HepG2 (cell line): ENCODE measurements around the gene ATP9B. TPM values are rescaled to one million over a fixed set of nuclear protein-coding genes. Genes with fewer than 3 reads are reported as not detected.
A peak's percentile ranks its signal among the peaks of the same experiment; 100 is the strongest.

Experiments used
- ATAC-seq: fragments of 200-7000 bp; cut with Tn5 transposase; 3 replicates; pipeline ENCODE4 v1.9.1; 2020; ENCODE audit warnings: mild to moderate bottlenecking, moderate library complexity
- BruUV-seq: library from RNA; stranded (reverse); fragments of 400-500 nt; replicated peaks from 2 replicates; lab custom pipeline; 2021; lab: Mats Ljungman, UMichigan
- CTCF ChIA-PET: fragments of 300-600 bp; formaldehyde crosslinking; extraction: SDS; loops from one replicate; lab custom pipeline; 2021; ENCODE audit warnings: low total read pairs, inconsistent platforms, low intra/inter-chr PET ratio; lab: Yijun Ruan, JAX
- POLR2A ChIA-PET: fragments of 350-600 bp; sonication (Branson Sonifier 250); formaldehyde crosslinking; loops from one replicate; lab custom pipeline; 2020; ENCODE audit warnings: antibody characterized with exemption, inconsistent platforms; lab: Yijun Ruan, JAX
- DNase-seq: peaks from one replicate; pipeline ENCODE4 v3.0.0-alpha.2; 2015; ENCODE audit warnings: low spot score
- FAIRE-seq: peaks from 3 replicates; lab custom pipeline; 2011; peaks lifted over from hg19 to GRCh38; lab: Jason Lieb, UNC
- H2AFZ ChIP-seq: one replicate; pipeline ENCODE4 v1.6.1; 2011; ENCODE audit warnings: low read length, inconsistent platforms
- H3K27ac ChIP-seq: fragments of 300-600 bp; 3 replicates; pipeline ENCODE4 v1.8.0; 2011; ENCODE audit warnings: mixed run types, mild to moderate bottlenecking, mixed read lengths, low read length, inconsistent platforms; ENCODE audit not compliant: insufficient read depth; ENCODE audit errors: extremely low read length
- H3K27me3 ChIP-seq, 2 experiments: fragments of 200-600 bp in 1 of 2; 2 replicates in 1 of 2; 3 replicates in 1 of 2; pipeline versions ENCODE4 v1.6.0 to v1.8.0; 2011; ENCODE audit warnings: low read length in 2 of 2, mild to moderate bottlenecking in 2 of 2, moderate library complexity in 2 of 2, inconsistent platforms in 1 of 2; ENCODE audit not compliant: insufficient read depth in 2 of 2, control insufficient read depth in 1 of 2
- H3K36me3 ChIP-seq, 2 experiments: fragments of 200-600 bp in 1 of 2; replicated peaks in 1 of 2; 2 replicates in 1 of 2; 3 replicates in 1 of 2; pipeline versions ENCODE4 v1.5.1 to v1.8.0; 2011; ENCODE audit warnings: low read length in 2 of 2, inconsistent platforms in 1 of 2; ENCODE audit not compliant: insufficient read depth in 2 of 2, control insufficient read depth in 1 of 2
- H3K4me1 ChIP-seq: 2 replicates; pipeline ENCODE4 v1.5.1; 2012; ENCODE audit warnings: low read length, inconsistent platforms; ENCODE audit not compliant: insufficient read depth
- H3K4me2 ChIP-seq: 2 replicates; pipeline ENCODE4 v1.6.0; 2011; ENCODE audit warnings: low read depth, low read length, inconsistent platforms
- H3K4me3 ChIP-seq, 3 experiments: fragments of 200-600 bp in 1 of 3; sonication (generic), shearing (Covaris generic) in 1 of 3; replicated peaks in 1 of 3; 2 replicates each; pipeline ENCODE4 v1.5.1; 2011 to 2016; ENCODE audit warnings: low read length in 3 of 3, inconsistent platforms in 2 of 3, low read depth in 2 of 3, mild to moderate bottlenecking in 2 of 3, control low read depth in 1 of 3, mixed read lengths in 1 of 3; ENCODE audit not compliant: insufficient read depth in 1 of 3
- H3K79me2 ChIP-seq: one replicate; pipeline ENCODE4 v1.6.1; 2011; ENCODE audit warnings: low read length, inconsistent platforms; ENCODE audit not compliant: insufficient read depth
- H3K9ac ChIP-seq: 2 replicates; pipeline ENCODE4 v1.6.0; 2011; ENCODE audit warnings: mild to moderate bottlenecking, low read depth, low read length, inconsistent platforms; ENCODE audit not compliant: insufficient read depth
- H3K9me3 ChIP-seq: 2 replicates; pipeline ENCODE4 v1.5.1; 2012; ENCODE audit warnings: mild to moderate bottlenecking, low read length
- H4K20me1 ChIP-seq: 2 replicates; pipeline ENCODE4 v1.6.0; 2011; ENCODE audit warnings: inconsistent platforms, mild to moderate bottlenecking, low read length, moderate library complexity; ENCODE audit not compliant: insufficient read depth
- HOXA9 ChIP-seq: sonication (generic); formaldehyde crosslinking; IDR thresholded peaks from 2 replicates; pipeline ENCODE4 v1.8.1; 2022; ENCODE audit warnings: missing genetic modification reagents, mild to moderate bottlenecking, moderate library complexity, borderline replicate concordance
- RARA ChIP-seq: IDR thresholded peaks from 2 replicates; pipeline ENCODE4 v1.6.1; 2016; ENCODE audit warnings: missing genetic modification reagents, missing compliant biosample characterization
- TGIF2 ChIP-seq: IDR thresholded peaks from 2 replicates; pipeline ENCODE4 v1.6.1; 2016; ENCODE audit warnings: control low read depth, missing compliant biosample characterization
- ZKSCAN1 ChIP-seq: fragments of 150-350 bp; IDR thresholded peaks from 2 replicates; pipeline ENCODE4 v1.6.1; 2014; ENCODE audit warnings: low read length
- ZNF484 ChIP-seq: sonication (generic); formaldehyde crosslinking; IDR thresholded peaks from 2 replicates; pipeline ENCODE4 v1.5.1; 2020; ENCODE audit warnings: mild to moderate bottlenecking, low read depth, missing genetic modification reagents, borderline replicate concordance
- ZSCAN22 ChIP-seq: sonication (generic); formaldehyde crosslinking; IDR thresholded peaks from 2 replicates; pipeline ENCODE4 v1.4.0; 2020; ENCODE audit warnings: mild to moderate bottlenecking, missing genetic modification reagents
- WGBS: methylation state at CpG from one replicate; pipeline ENCODE4 v1.1.6; 2017; ENCODE audit warnings: low lambda C conversion rate; 5-methylcytosine and 5-hydroxymethylcytosine counted together
- in situ Hi-C: cut with HindIII; loops from 2 replicates; pipeline ENCODE4 v1.10.0; 2017; ENCODE audit warnings: low pct_unique_long_range_greater_than_20kb; ENCODE audit not compliant: extremely low pct_ligation_motif_present
- intact Hi-C: fragments of 100-400 bp; cut with micrococcal nuclease; formaldehyde crosslinking; loops from one replicate; pipeline ENCODE4 v1.10.0; 2022; ENCODE audit not compliant: unreplicated experiment
- polyA plus RNA-seq, 8 experiments: library from polyadenylated mRNA; depleted of rRNA in 3 of 8; stranded (reverse) in 7 of 8; unstranded in 1 of 8; fragments of >200 nt; fragmentation: Illumina TruSeq in 4 of 8; extraction: Trizol in 4 of 8; gene quantifications; 2 replicates each; pipeline versions ENCODE4 v1.2.1 to v1.2.3, GENCODE V29; 2011 to 2016; ENCODE audit warnings: low read depth in 4 of 8, missing spikeins in 1 of 8, mixed read lengths in 1 of 8; ENCODE audit not compliant: insufficient read depth in 1 of 8
- total RNA-seq, 5 experiments: library from RNA; depleted of rRNA; stranded (reverse); fragments of >200 nt; fragmentation: Illumina TruSeq; extraction: Trizol; gene quantifications; 2 replicates each; pipeline ENCODE4 v1.2.3, GENCODE V29; 2016; ENCODE audit warnings: low read depth in 1 of 5
- TF ChIP-seq, protein P1 (sequence below): sonication (generic); formaldehyde crosslinking; IDR thresholded peaks from 2 replicates; pipeline ENCODE4 v1.4.0; 2020; ENCODE audit warnings: missing genetic modification reagents
- TF ChIP-seq, protein P2 (sequence below): IDR thresholded peaks from 2 replicates; pipeline ENCODE4 v1.6.1; 2016; ENCODE audit warnings: missing biosample characterization, missing genetic modification reagents, low read depth
- TF ChIP-seq, protein P3 (sequence below): fragments of 450-650 bp; IDR thresholded peaks from 2 replicates; pipeline ENCODE4 v1.6.1; 2016

Gene ATP9B
- total and polyA plus RNA-seq, 2 of the 13 experiments (the other 11 are each of a cell fraction or from before 2014, with no cell fraction given) = 10.8 to 11.3 TPM

DNA sequence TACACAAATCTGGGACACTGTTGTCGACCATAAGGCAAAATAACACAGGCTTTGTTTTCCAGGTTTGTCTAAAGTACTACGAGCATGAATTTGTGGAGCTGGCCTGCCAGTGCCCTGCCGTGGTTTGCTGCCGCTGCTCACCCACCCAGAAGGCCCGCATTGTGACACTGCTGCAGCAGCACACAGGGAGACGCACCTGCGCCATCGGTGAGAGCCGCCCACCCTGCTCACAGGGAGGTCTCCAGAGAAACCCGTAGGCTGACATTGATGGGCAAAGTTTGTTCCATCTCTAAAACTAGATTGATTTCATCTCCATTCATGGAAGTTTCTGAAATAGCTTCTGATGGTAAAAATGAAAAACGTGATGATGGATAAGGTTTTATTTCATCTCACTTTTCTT, 276.2 kb downstream of the ATP9B start (continued):
- TF ChIP-seq, protein P1, sequence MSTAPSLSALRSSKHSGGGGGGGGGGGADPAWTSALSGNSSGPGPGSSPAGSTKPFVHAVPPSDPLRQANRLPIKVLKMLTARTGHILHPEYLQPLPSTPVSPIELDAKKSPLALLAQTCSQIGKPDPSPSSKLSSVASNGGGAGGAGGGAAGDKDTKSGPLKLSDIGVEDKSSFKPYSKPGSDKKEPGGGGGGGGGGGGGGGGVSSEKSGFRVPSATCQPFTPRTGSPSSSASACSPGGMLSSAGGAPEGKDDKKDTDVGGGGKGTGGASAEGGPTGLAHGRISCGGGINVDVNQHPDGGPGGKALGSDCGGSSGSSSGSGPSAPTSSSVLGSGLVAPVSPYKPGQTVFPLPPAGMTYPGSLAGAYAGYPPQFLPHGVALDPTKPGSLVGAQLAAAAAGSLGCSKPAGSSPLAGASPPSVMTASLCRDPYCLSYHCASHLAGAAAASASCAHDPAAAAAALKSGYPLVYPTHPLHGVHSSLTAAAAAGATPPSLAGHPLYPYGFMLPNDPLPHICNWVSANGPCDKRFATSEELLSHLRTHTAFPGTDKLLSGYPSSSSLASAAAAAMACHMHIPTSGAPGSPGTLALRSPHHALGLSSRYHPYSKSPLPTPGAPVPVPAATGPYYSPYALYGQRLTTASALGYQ (CRISPR knock-in tag) = no peak
- no peak for TF ChIP-seq ZNF484
- TF ChIP-seq ZSCAN22 (CRISPR knock-in tag) = no peak
- TF ChIP-seq, all 625 proteins: peak for 0

DNA sequence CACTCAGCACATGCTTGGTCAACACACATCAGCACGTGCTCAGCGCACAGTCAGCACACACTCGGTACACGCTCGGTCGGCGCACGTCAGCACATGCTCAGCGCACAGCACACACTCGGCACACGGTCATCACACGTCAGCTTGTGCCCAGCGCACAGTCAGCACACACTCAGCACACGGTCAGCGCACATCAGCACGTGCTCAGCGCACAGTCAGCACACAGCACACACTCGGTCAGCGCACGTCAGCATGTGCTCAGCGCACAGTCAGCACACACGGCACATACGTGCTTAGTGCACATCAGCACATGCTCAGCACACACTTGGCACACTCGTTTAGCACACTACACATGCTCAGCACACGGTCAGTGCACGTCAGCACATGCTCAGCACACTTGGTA, 276.8 kb downstream of the ATP9B start:
- no TSS peak for BruUV-seq
- H3K9me3 ChIP-seq = no peaks in the 10 kb centered on the region
- no peak overlapping the region for H3K4me3 ChIP-seq
- intact Hi-C loops = no loop called here
- H3K27me3 ChIP-seq = no peaks in the 10 kb centered on the region
- in situ Hi-C loops = no loop called here
- no peaks in the 10 kb centered on the region for H3K79me2 ChIP-seq
- no peaks in the 10 kb centered on the region for H4K20me1 ChIP-seq
- no peak overlapping the region for H3K27ac ChIP-seq
- 98% methylated on average over 25 of the region's 26 CpGs for WGBS
- H3K9ac ChIP-seq = no peak overlapping the region
- no peak overlapping the region for H2AFZ ChIP-seq
- TF ChIP-seq RARA (no peak), HOXA9 (CRISPR knock-in tag) (0 out of 2 replicates have a peak, but pooled peaks have one; percentile 25), ZKSCAN1 (peak; percentile 93), TGIF2 (CRISPR knock-in tag) (no peak)
- TF ChIP-seq, protein P2, sequence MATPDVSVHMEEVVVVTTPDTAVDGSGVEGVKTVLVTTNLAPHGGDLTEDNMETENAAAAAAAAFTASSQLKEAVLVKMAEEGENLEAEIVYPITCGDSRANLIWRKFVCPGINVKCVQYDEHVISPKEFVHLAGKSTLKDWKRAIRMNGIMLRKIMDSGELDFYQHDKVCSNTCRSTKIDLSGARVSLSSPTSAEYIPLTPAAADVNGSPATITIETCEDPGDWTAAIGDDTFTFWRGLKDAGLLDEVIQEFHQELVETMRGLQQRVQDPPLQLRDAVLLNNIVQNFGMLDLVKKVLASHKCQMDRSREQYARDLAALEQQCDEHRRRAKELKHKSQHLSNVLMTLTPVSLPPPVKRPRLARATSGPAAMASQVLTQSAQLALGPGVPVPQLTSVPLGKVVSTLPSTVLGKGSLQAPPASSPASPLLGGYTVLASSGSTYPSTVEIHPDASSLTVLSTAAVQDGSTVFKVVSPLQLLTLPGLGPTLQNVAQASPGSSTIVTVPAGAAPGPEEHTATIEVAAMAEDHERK (CRISPR knock-in tag) = no peak
- TF ChIP-seq, protein P3, sequence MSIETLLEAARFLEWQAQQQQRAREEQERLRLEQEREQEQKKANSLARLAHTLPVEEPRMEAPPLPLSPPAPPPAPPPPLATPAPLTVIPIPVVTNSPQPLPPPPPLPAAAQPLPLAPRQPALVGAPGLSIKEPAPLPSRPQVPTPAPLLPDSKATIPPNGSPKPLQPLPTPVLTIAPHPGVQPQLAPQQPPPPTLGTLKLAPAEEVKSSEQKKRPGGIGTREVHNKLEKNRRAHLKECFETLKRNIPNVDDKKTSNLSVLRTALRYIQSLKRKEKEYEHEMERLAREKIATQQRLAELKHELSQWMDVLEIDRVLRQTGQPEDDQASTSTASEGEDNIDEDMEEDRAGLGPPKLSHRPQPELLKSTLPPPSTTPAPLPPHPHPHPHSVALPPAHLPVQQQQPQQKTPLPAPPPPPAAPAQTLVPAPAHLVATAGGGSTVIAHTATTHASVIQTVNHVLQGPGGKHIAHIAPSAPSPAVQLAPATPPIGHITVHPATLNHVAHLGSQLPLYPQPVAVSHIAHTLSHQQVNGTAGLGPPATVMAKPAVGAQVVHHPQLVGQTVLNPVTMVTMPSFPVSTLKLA = peak; percentile 69
- POLR2A ChIA-PET = no interaction called here
- peaks cover 12% of the 10 kb centered on the region for H3K4me1 ChIP-seq
- ATAC-seq (no peak), DNase-seq (no peak), FAIRE-seq (no peak)
- CTCF ChIA-PET = no interaction called here
- H3K4me2 ChIP-seq = no peak overlapping the region
- H3K36me3 ChIP-seq = peaks cover 19 to 31% of the 10 kb centered on the region in 2 experiments
